GM23248 (cell line): ENCODE measurements around the gene AQP12A. TPM values are rescaled to one million over a fixed set of nuclear protein-coding genes. Genes with fewer than 3 reads are reported as not detected.

ENCODE experiments used
- DNase-seq: peaks from one replicate; pipeline ENCODE4 v3.0.0-alpha.2; 2015
- H2AFZ ChIP-seq: fragments of 200-600 bp; sonication (generic); 2 replicates; pipeline ENCODE4 v1.6.1; 2016; ENCODE audit warnings: antibody characterized with exemption
- H3F3A ChIP-seq: fragments of 200-600 bp; sonication (generic); 2 replicates; pipeline ENCODE4 v1.6.1; 2016; ENCODE audit warnings: mild to moderate bottlenecking, antibody characterized with exemption, mixed run types; ENCODE audit not compliant: insufficient read depth
- H3K27ac ChIP-seq: fragments of 200-600 bp; sonication (generic); 2 replicates; pipeline ENCODE4 v1.5.1; 2016; ENCODE audit warnings: mild to moderate bottlenecking
- H3K27me3 ChIP-seq: fragments of 200-600 bp; sonication (generic); replicated peaks from 2 replicates; pipeline ENCODE4 v1.6.1; 2016; ENCODE audit warnings: mild to moderate bottlenecking; ENCODE audit not compliant: insufficient read depth
- H3K36me3 ChIP-seq: fragments of 200-600 bp; sonication (generic); 2 replicates; pipeline ENCODE4 v1.6.1; 2016; ENCODE audit warnings: low read depth, mild to moderate bottlenecking
- H3K4me1 ChIP-seq: fragments of 200-600 bp; sonication (generic); 2 replicates; pipeline ENCODE4 v1.6.1; 2016; ENCODE audit warnings: mild to moderate bottlenecking; ENCODE audit not compliant: insufficient read depth
- H3K4me2 ChIP-seq: fragments of 200-600 bp; sonication (generic); one replicate; pipeline ENCODE4 v1.6.1; 2016; ENCODE audit warnings: mild to moderate bottlenecking; ENCODE audit not compliant: unreplicated experiment
- H3K4me3 ChIP-seq: fragments of 200-600 bp; sonication (generic); 2 replicates; pipeline ENCODE4 v1.5.1; 2016; ENCODE audit warnings: mild to moderate bottlenecking
- H3K79me2 ChIP-seq: fragments of 200-600 bp; sonication (generic); 2 replicates; pipeline ENCODE4 v1.6.1; 2016; ENCODE audit warnings: mild to moderate bottlenecking; ENCODE audit not compliant: insufficient read depth
- H3K9ac ChIP-seq: fragments of 200-600 bp; sonication (generic); 2 replicates; pipeline ENCODE4 v1.6.1; 2016; ENCODE audit warnings: mild to moderate bottlenecking
- H3K9me2 ChIP-seq: fragments of 200-600 bp; sonication (generic); 2 replicates; pipeline ENCODE4 v1.6.1; 2016; ENCODE audit warnings: mixed run types, mild to moderate bottlenecking, moderate library complexity; ENCODE audit not compliant: insufficient read depth
- H3K9me3 ChIP-seq: fragments of 200-600 bp; sonication (generic); one replicate; pipeline ENCODE4 v1.6.1; 2017; ENCODE audit warnings: low read depth
- H4K20me1 ChIP-seq: fragments of 200-600 bp; sonication (generic); 2 replicates; pipeline ENCODE4 v1.6.0; 2016; ENCODE audit not compliant: insufficient read depth
- EZH2 ChIP-seq: fragments of 200-600 bp; sonication (generic); IDR thresholded peaks from 2 replicates; pipeline ENCODE4 v1.6.1; 2018; ENCODE audit warnings: antibody characterized with exemption, mild to moderate bottlenecking; ENCODE audit not compliant: insufficient read depth, poor library complexity, severe bottlenecking
- EZH2phosphoT487 ChIP-seq: fragments of 200-600 bp; sonication (generic); IDR thresholded peaks from 2 replicates; pipeline ENCODE4 v1.6.1; 2018; ENCODE audit warnings: antibody characterized with exemption, moderate library complexity, mild to moderate bottlenecking, low read depth; ENCODE audit not compliant: insufficient read depth
- WGBS, 2 experiments: methylation state at CpG; one replicate each; pipeline ENCODE4 v1.1.6; 2015 to 2017; ENCODE audit warnings: low lambda C conversion rate in 2 of 2, low coverage in 1 of 2; ENCODE audit errors: missing lambda C conversion rate in 2 of 2; 5-methylcytosine and 5-hydroxymethylcytosine counted together
- in situ Hi-C: fragments of 300-500 bp; cut with MboI; formaldehyde crosslinking; loops from 2 replicates; pipeline ENCODE4 v1.15.0; 2020
- polyA plus RNA-seq: library from polyadenylated mRNA; unstranded; fragments of >200 nt; fragmentation: Nextera tagmentation; extraction: Ambion mirVana; gene quantifications from 2 replicates; pipeline ENCODE4 v1.2.1, GENCODE V29; 2016
- total RNA-seq: library from RNA; depleted of rRNA; stranded (reverse); fragments of >200 nt; shearing (Covaris generic); gene quantifications from 2 replicates; pipeline ENCODE4 v1.2.3, GENCODE V29; 2014

The AQP12A gene
- total and polyA plus RNA-seq, 2 experiments from 2014 or later: not detected

DNA sequence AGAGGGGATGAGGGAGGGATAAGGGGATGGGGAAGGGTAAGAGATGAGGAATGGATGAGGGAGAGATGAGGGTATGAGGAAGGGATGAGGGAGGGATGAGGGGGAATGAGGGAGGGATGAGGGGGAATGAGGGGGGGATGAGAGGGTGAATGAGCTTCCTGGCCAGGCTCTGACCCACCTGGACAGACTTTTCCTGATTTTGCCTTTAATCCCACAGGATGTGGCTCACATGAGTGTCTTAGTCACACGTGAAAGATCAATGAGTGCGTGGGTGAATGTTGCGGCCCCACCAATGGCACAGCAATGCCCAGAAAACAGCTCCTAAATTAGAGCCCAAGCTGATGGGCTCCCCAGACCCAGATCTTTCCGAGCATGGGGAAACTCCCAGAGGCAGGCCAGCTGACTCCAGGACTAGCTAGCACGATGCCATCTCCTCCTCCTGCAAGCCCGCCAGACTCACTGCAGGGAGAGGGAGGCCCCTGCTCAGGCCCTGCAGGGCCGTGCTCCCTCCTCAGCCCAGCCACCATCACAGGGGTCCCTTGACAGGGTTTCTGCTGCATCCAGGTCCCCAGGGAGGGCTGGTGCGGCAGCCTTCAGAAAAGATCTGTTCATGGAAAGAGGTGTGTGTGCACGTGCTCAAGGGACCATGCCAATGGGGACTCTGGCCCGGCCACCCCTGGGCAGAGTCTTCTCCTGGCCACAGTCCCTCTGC lies 41.4 kb downstream of the AQP12A start:
- H3K4me3 ChIP-seq: no peak overlapping the region
- TF ChIP-seq EZH2 (no peak), EZH2phosphoT487 (no peak)
- H4K20me1 ChIP-seq: no peaks in the 10 kb centered on the region
- H3K4me2 ChIP-seq: no peak overlapping the region
- H3K4me1 ChIP-seq: no peaks in the 10 kb centered on the region
- in situ Hi-C loops: no loop called here
- no peak overlapping the region for H2AFZ ChIP-seq
- no peaks in the 10 kb centered on the region for H3K36me3 ChIP-seq
- 67 to 69% methylated on average over 10 of the region's 10 CpGs for WGBS, 2 experiments
- H3K27ac ChIP-seq: no peak overlapping the region
- H3K9me3 ChIP-seq: no peaks in the 10 kb centered on the region
- no peaks in the 10 kb centered on the region for H3K79me2 ChIP-seq
- no peaks in the 10 kb centered on the region for H3F3A ChIP-seq
- H3K9ac ChIP-seq: no peak overlapping the region
- H3K27me3 ChIP-seq: peaks cover 8% of the 10 kb centered on the region; the same call in 1 of the 2 replicates
- no peaks in the 10 kb centered on the region for H3K9me2 ChIP-seq
- DNase-seq: peak; percentile 17

DNA sequence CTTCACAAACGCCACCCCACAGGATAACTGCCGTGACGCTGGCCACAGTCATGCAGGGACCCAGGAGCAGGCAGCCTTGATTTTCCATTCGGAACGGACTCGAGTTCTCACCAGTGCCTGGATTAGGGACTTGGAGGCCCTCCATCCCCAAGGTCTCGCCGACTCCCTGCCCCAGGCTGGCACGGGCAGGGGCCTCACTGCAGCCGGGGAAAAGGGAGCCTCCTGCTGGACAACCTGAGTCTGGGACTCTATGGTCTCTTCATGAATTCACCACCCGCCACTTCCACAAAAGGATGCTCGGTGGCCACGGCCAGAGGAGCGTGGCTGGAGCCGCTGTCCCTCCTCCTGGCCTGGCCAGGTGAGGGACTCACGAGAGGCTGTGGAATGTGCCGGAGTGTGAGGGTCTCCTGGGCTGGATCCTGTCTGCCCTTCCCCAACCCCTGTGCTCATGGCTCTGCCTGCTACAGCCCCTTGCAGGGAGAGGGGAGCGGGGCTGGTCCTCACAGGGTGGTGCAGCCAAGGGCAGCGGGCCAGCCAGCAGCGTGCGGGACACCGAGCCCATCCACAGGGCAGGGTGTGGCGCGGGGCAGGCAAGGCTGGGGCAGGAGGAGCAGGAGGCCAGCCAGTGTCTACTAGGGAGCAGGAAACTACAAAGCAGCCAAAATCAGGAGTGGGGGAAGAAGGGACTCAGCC lies 42.3 kb downstream of the AQP12A start:
- no peaks in the 10 kb centered on the region for H4K20me1 ChIP-seq
- H3K27me3 ChIP-seq: peaks cover 10% of the 10 kb centered on the region; the same call in 1 of the 2 replicates
- no peaks in the 10 kb centered on the region for H3K9me2 ChIP-seq
- no peaks in the 10 kb centered on the region for H3K36me3 ChIP-seq
- H3K4me1 ChIP-seq: no peaks in the 10 kb centered on the region
- H2AFZ ChIP-seq: no peak overlapping the region
- H3K9ac ChIP-seq: no peak overlapping the region
- TF ChIP-seq EZH2phosphoT487: no peak
- no peak for TF ChIP-seq EZH2
- no peak overlapping the region for H3K27ac ChIP-seq
- no peaks in the 10 kb centered on the region for H3F3A ChIP-seq
- DNase-seq: no peak
- H3K79me2 ChIP-seq: no peaks in the 10 kb centered on the region
- in situ Hi-C loops: no loop called here
- H3K9me3 ChIP-seq: no peaks in the 10 kb centered on the region
- H3K4me2 ChIP-seq: no peak overlapping the region
- H3K4me3 ChIP-seq: no peak overlapping the region
- 55 to 62% methylated on average over 18 to 24 of the region's 24 CpGs for WGBS, 2 experiments

- TF ChIP-seq EZH2 (no peak), EZH2phosphoT487 (no peak)
- H3F3A ChIP-seq: no peaks in the 10 kb centered on the region
- no peak for DNase-seq
- no peak overlapping the region for H3K27ac ChIP-seq
- no peaks in the 10 kb centered on the region for H3K36me3 ChIP-seq
- H3K9me2 ChIP-seq: no peaks in the 10 kb centered on the region
- in situ Hi-C loops: no loop called here
- no peaks in the 10 kb centered on the region for H3K9me3 ChIP-seq
- H3K9ac ChIP-seq: no peak overlapping the region
- H3K27me3 ChIP-seq: peaks cover 11% of the 10 kb centered on the region; the same call in 1 of the 2 replicates
- no peak overlapping the region for H3K4me2 ChIP-seq
- H4K20me1 ChIP-seq: no peaks in the 10 kb centered on the region
- no peak overlapping the region for H2AFZ ChIP-seq
- no peaks in the 10 kb centered on the region for H3K79me2 ChIP-seq
- H3K4me1 ChIP-seq: no peaks in the 10 kb centered on the region
- WGBS, 2 experiments: 68 to 70% methylated on average over 17 of the region's 17 CpGs
- no peak overlapping the region for H3K4me3 ChIP-seq
Observed at GRCh38 chr2:240734756-240735155, 43.1 kb downstream of the AQP12A start.

DNA sequence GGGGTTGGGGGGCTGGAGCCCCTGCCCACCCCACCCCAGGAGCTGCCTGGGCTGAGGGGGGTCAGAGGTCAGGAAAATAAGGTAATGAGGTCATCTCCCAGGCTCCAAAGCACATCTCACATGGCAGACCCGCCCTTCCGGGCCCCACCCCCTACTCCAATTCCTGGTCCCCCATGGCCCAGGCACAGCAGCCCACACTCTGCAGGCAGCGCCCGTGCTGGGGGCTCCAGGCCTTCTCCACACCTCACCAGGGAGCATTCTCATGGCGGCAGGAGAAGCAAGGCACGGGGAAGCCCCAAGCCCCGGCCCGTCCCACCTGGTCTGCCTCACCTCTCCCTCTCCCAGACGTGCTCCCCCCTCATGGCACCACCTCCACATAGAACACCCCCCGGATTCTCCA lies 43.8 kb downstream of the AQP12A start:
- TF ChIP-seq EZH2 (no peak), EZH2phosphoT487 (no peak)
- in situ Hi-C loops: no loop called here
- Histone ChIP-seq H3K4me2 (no peak overlapping the region), H3K79me2 (no peaks in the 10 kb centered on the region), H3K9ac (no peak overlapping the region), H3K27me3 (peaks cover 9% of the 10 kb centered on the region; the same call in 1 of the 2 replicates), H3K9me2 (no peaks in the 10 kb centered on the region), H4K20me1 (no peaks in the 10 kb centered on the region), H3K4me1 (no peaks in the 10 kb centered on the region), H3K9me3 (no peaks in the 10 kb centered on the region), H3F3A (no peaks in the 10 kb centered on the region), H3K4me3 (no peak overlapping the region), H3K36me3 (no peaks in the 10 kb centered on the region), H3K27ac (no peak overlapping the region), H2AFZ (no peak overlapping the region)
- DNase-seq: no peak
- WGBS, 2 experiments: 61 to 62% methylated on average over 4 to 10 of the region's 10 CpGs
